HG03442 (cell line): ENCODE measurements around the gene EGFL7.

Source experiments
- ATAC-seq: cut with Tn5 transposase; IDR thresholded peaks from one replicate; pipeline ENCODE4 v1.9.1; 2021; ENCODE audit warnings: mild to moderate bottlenecking, moderate library complexity; ENCODE audit not compliant: unreplicated experiment

The EGFL7 gene

DNA sequence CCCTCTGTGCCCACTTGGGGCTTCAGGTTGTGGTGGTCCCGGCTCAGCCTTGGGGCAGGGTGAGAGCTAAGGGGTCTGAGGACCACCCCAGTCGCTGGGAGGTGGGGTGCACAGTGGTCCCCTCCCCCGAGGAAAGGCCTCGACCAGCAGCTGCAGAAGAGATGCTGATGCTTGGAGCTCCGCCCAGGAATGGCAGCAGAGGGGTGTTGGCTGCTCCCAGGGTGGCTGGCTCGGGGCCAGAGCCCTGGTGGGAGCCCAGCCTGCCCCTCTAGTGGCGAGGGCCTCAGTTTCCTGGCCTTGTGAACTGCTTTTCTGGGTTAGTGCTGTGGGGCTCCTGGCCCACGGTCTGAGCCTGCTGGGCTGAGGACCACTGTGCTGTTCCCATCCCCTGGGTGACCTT is 50.8 kb downstream of the EGFL7 start:
- no peak for ATAC-seq

- ATAC-seq = no peak
Observed at GRCh38 chr9:136714096-136714892, 51.6 kb downstream of the EGFL7 start.

DNA sequence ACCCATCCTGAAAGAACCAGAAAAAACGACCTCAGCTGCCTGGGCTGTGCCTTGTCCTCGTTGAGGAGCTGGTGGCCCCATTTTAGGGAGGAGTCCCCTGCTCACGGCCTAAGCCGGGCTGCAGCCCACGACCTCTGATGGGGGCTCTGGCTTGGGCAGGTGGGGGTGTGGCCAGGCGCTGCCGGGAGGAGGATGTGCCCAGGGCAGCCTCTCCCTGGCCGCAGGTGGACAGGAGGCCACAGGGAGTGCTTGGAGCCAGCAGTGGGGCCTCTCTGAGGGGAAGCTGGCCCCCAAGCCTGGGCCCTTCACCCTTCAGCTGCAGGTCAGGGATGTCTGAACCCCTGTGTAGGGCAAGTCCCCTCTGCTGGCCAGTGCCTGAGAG is 52.2 kb downstream of the EGFL7 start:
- ATAC-seq = no peak

GRCh38 chr9:136717399-136717798 is 54.7 kb downstream of the EGFL7 start:
- ATAC-seq = no peak

GRCh38 chr9:136718345-136719194 is 55.9 kb downstream of the EGFL7 start:
- no peak for ATAC-seq

GRCh38 chr9:136719195-136719880 is 56.6 kb downstream of the EGFL7 start:
- ATAC-seq = no peak

DNA sequence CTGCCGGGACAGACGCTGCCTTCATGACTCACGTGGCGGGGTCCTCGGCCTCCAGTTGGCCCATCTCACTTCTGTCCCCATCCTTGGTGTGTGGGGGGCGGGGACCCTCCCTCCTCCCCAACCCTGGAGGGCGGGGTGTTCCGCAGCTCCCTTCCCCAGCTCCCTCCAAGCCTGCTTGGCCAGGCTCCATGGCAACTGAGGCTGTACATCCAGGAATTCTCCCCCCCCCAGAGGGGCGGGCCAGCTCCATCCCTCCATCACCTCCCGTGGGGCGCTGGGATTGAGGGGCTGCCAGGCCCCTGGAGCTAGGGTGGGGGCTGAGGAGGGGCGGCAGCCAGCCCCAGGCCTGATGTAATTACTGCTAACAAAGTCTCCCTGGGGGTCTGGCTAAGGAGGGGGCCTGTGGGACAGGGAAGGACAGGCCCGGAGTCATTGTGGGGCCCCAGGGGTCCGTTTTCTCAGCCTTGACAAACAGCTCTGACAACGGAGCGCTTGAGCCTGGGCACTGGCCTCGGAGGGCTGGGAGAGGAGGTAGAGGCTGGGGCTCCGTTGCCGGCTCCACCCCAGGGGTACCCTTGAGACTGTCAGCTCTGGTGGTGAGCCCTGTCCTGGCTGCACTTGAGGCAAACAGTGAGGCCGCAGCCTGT is 57.7 kb downstream of the EGFL7 start:
- ATAC-seq = no peak

- ATAC-seq = no peak
Observed at GRCh38 chr9:136720898-136721338, 58.2 kb downstream of the EGFL7 start.

DNA sequence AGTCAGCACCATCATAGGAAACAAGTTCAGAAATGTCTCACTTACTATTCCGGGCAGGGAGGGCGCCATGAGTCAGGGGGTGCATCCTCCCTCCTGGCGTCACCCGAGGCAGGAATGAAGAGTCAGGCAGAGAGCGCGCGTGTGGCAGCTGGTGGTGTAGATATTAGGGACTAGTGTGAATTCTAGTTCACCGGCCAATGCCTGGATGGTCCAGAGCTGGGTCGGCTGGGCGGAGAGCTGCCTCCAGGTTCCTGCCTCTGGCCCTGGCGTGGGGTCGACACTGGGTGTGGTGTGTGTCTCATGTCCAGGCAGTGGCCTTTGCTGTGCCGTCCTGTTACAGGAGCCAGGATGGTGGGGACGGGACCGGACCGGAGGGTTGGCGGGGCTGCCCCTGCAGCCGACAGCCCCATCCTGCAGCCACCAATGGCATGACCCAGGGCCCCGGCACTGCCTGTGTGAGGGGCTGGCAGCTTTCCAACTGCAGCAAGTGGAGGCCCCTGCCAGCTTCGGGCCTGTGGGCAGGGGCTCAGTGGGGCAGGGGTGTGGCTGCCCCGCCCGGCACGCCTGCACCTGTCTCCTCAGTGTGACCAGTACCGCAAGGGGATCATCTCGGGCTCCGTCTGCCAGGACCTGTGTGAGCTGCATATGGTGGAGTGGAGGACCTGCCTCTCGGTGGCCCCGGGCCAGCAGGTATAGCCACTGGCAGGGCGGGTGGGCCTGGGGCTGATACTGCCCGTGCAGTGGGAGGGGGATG is 58.8 kb downstream of the EGFL7 start:
- ATAC-seq = no peak
